GM19438 (cell line): ENCODE results near the gene MEF2C.
"Not testable (repeated sequence)": the region's sequence is repeated elsewhere in the genome, so short reads cannot be mapped to it uniquely, and the experiment has no call there.

ENCODE experiments used
- ATAC-seq: cut with Tn5 transposase; IDR thresholded peaks from one replicate; pipeline ENCODE4 v1.9.1; 2021; ENCODE audit warnings: low read depth; ENCODE audit not compliant: unreplicated experiment

MEF2C gene

GRCh38 chr5:88868468-88869068, 14.4 kb downstream of the MEF2C start:
- no peak for ATAC-seq

GRCh38 chr5:88867638-88868037, 15.3 kb downstream of the MEF2C start:
- no peak for ATAC-seq

- ATAC-seq = no peak
Measured at GRCh38 chr5:88863523-88863922, 19.5 kb downstream of the MEF2C start.

- ATAC-seq = no peak
Measured at GRCh38 chr5:88862547-88863175, 20.3 kb downstream of the MEF2C start.

- ATAC-seq = no peak
Measured at GRCh38 chr5:88861231-88861630, 21.8 kb downstream of the MEF2C start.

GRCh38 chr5:88860501-88860900, 22.5 kb downstream of the MEF2C start:
- no peak for ATAC-seq

- ATAC-seq = no peak
Measured at GRCh38 chr5:88858392-88858791, 24.6 kb downstream of the MEF2C start.

- not testable (repeated sequence) for ATAC-seq
Measured at GRCh38 chr5:88856381-88856780, 26.6 kb downstream of the MEF2C start.

GRCh38 chr5:88854769-88855168, 28.2 kb downstream of the MEF2C start:
- ATAC-seq = no peak

- no peak for ATAC-seq
Measured at GRCh38 chr5:88847420-88847819, 35.6 kb downstream of the MEF2C start.

GRCh38 chr5:88846434-88846833, 36.5 kb downstream of the MEF2C start:
- ATAC-seq = no peak

GRCh38 chr5:88845081-88845697, 37.8 kb downstream of the MEF2C start:
- peak; percentile 83 for ATAC-seq

GRCh38 chr5:88842784-88843183, 40.2 kb downstream of the MEF2C start:
- ATAC-seq = no peak

GRCh38 chr5:88841212-88841611, 41.8 kb downstream of the MEF2C start:
- ATAC-seq = no peak

GRCh38 chr5:88840495-88840894, 42.5 kb downstream of the MEF2C start:
- no peak for ATAC-seq

GRCh38 chr5:88839238-88839637, 43.7 kb downstream of the MEF2C start:
- no peak for ATAC-seq

GRCh38 chr5:88838500-88838899, 44.5 kb downstream of the MEF2C start:
- ATAC-seq = no peak

- ATAC-seq = no peak
Measured at GRCh38 chr5:88837817-88838216, 45.2 kb downstream of the MEF2C start.

GRCh38 chr5:88837222-88837621, 45.8 kb downstream of the MEF2C start:
- no peak for ATAC-seq

GRCh38 chr5:88836195-88836838, 46.7 kb downstream of the MEF2C start:
- ATAC-seq = no peak

GRCh38 chr5:88834499-88834898, 48.5 kb downstream of the MEF2C start:
- no peak for ATAC-seq

GRCh38 chr5:88834131-88834462, 48.9 kb downstream of the MEF2C start:
- ATAC-seq = no peak
